H9 (cell line): ENCODE results near the gene ZNF385B. TPM values are rescaled to one million over a fixed set of nuclear protein-coding genes. Genes with fewer than 3 reads are reported as not detected.

Source experiments
- DNase-seq: peaks from one replicate; pipeline ENCODE4 v3.0.0-alpha.2; 2017
- H2AFZ ChIP-seq: one replicate; pipeline ENCODE4 v1.6.1; 2013; ENCODE audit warnings: mild to moderate bottlenecking, low read length, control low read depth, moderate library complexity
- H2AK5ac ChIP-seq: 2 replicates; pipeline ENCODE4 v1.6.1; 2013; ENCODE audit warnings: low read length, control low read depth, mixed read lengths; ENCODE audit not compliant: insufficient read length
- H2BK120ac ChIP-seq: one replicate; pipeline ENCODE4 v1.6.1; 2013; ENCODE audit warnings: low read depth, mild to moderate bottlenecking, low read length, control low read depth, inconsistent platforms; ENCODE audit not compliant: poor library complexity, severe bottlenecking
- H2BK12ac ChIP-seq: 2 replicates; pipeline ENCODE4 v1.6.1; 2013; ENCODE audit warnings: low read length, control low read depth, mixed read lengths, low read depth; ENCODE audit not compliant: insufficient read length
- H2BK15ac ChIP-seq: 2 replicates; pipeline ENCODE4 v1.6.1; 2013; ENCODE audit warnings: low read depth, low read length, control low read depth
- H2BK20ac ChIP-seq: one replicate; pipeline ENCODE4 v1.6.1; 2013; ENCODE audit warnings: low read depth, mild to moderate bottlenecking, low read length, control low read depth, inconsistent platforms; ENCODE audit not compliant: poor library complexity, severe bottlenecking
- H2BK5ac ChIP-seq: 2 replicates; pipeline ENCODE4 v1.6.1; 2013; ENCODE audit warnings: low read length, control low read depth, mixed read lengths; ENCODE audit not compliant: insufficient read length
- H3K14ac ChIP-seq: 2 replicates; pipeline ENCODE4 v1.6.1; 2013; ENCODE audit warnings: low read length, control low read depth; ENCODE audit not compliant: insufficient read depth
- H3K18ac ChIP-seq: 2 replicates; pipeline ENCODE4 v1.6.1; 2013; ENCODE audit warnings: low read depth, mild to moderate bottlenecking, mixed read lengths, low read length, control low read depth; ENCODE audit not compliant: insufficient read length
- H3K23ac ChIP-seq: 2 replicates; pipeline ENCODE4 v1.6.1; 2013; ENCODE audit warnings: low read length, control low read depth, mixed read lengths, low read depth; ENCODE audit not compliant: insufficient read length
- H3K23me2 ChIP-seq: 2 replicates; pipeline ENCODE4 v1.6.1; 2013; ENCODE audit warnings: low read depth, mild to moderate bottlenecking, mixed read lengths, low read length, control low read depth; ENCODE audit not compliant: insufficient read length, poor library complexity, severe bottlenecking
- H3K27ac ChIP-seq: 2 replicates; pipeline ENCODE4 v1.5.1; 2013; ENCODE audit warnings: low read length, control low read depth, mixed read lengths, low read depth; ENCODE audit not compliant: insufficient read length
- H3K27me3 ChIP-seq: 2 replicates; pipeline ENCODE4 v1.6.1; 2013; ENCODE audit warnings: low read length, control low read depth, inconsistent platforms; ENCODE audit not compliant: insufficient read depth
- H3K4ac ChIP-seq: 2 replicates; pipeline ENCODE4 v1.6.1; 2013; ENCODE audit warnings: low read depth, mild to moderate bottlenecking, control low read depth, inconsistent platforms, low read length, moderate library complexity
- H3K4me1 ChIP-seq: 2 replicates; pipeline ENCODE4 v1.6.1; 2013; ENCODE audit warnings: low read length, control low read depth, inconsistent platforms; ENCODE audit not compliant: insufficient read depth
- H3K4me2 ChIP-seq: 2 replicates; pipeline ENCODE4 v1.6.1; 2013; ENCODE audit warnings: low read length, control low read depth, mixed read lengths; ENCODE audit not compliant: insufficient read length, insufficient read depth
- H3K56ac ChIP-seq: 2 replicates; pipeline ENCODE4 v1.6.1; 2013; ENCODE audit warnings: low read depth, mild to moderate bottlenecking, mixed read lengths, low read length, control low read depth; ENCODE audit not compliant: insufficient read length
- H3K79me1 ChIP-seq: 2 replicates; pipeline ENCODE4 v1.6.1; 2013; ENCODE audit warnings: low read depth, mild to moderate bottlenecking, moderate library complexity, low read length, control low read depth, inconsistent platforms; ENCODE audit not compliant: insufficient read depth, poor library complexity, severe bottlenecking
- H3K79me2 ChIP-seq: 2 replicates; pipeline ENCODE4 v1.6.1; 2013; ENCODE audit warnings: low read length, control low read depth, inconsistent platforms; ENCODE audit not compliant: insufficient read depth
- H3K9ac ChIP-seq: 2 replicates; pipeline ENCODE4 v1.6.1; 2013; ENCODE audit warnings: low read length, control low read depth, mixed read lengths; ENCODE audit not compliant: insufficient read length; ENCODE audit errors: extremely low read depth
- H3K9me3 ChIP-seq: one replicate; pipeline ENCODE4 v1.6.1; 2013; ENCODE audit warnings: low read depth, low read length, inconsistent platforms; ENCODE audit not compliant: control insufficient read depth
- H3T11ph ChIP-seq: one replicate; pipeline ENCODE4 v1.6.1; 2013; ENCODE audit warnings: mild to moderate bottlenecking, low read length, control low read depth, inconsistent platforms
- H4K20me1 ChIP-seq: one replicate; pipeline ENCODE4 v1.6.1; 2013; ENCODE audit not compliant: control insufficient read depth, insufficient read length, insufficient read depth
- H4K5ac ChIP-seq: 2 replicates; pipeline ENCODE4 v1.6.1; 2013; ENCODE audit warnings: low read depth, mild to moderate bottlenecking, mixed read lengths, low read length, control low read depth; ENCODE audit not compliant: insufficient read length
- H4K8ac ChIP-seq: replicated peaks from 2 replicates; pipeline ENCODE4 v1.6.1; 2013; ENCODE audit warnings: low read length, control low read depth, mixed read lengths, low read depth; ENCODE audit not compliant: insufficient read length
- H4K91ac ChIP-seq: 2 replicates; pipeline ENCODE4 v1.6.1; 2013; ENCODE audit warnings: low read depth, mild to moderate bottlenecking, moderate library complexity, mixed read lengths, low read length, control low read depth; ENCODE audit not compliant: insufficient read length
- H3K27ac Mint-ChIP-seq, 3 experiments: 2 replicates in 2 of 3; 3 replicates in 1 of 3; pipeline ENCODE4 v1.8.0; 2020 to 2021; ENCODE audit warnings: mixed read lengths in 3 of 3, mild to moderate bottlenecking in 1 of 3, moderate library complexity in 1 of 3
- H3K27me3 Mint-ChIP-seq: 2 replicates; pipeline ENCODE4 v1.8.0; 2021; ENCODE audit warnings: low read depth, mild to moderate bottlenecking, moderate library complexity, mixed read lengths
- H3K36me3 Mint-ChIP-seq, 3 experiments: 2 replicates in 2 of 3; 3 replicates in 1 of 3; pipeline ENCODE4 v1.8.0; 2020 to 2021; ENCODE audit warnings: low read depth in 3 of 3, mixed read lengths in 3 of 3; ENCODE audit not compliant: insufficient read depth in 1 of 3
- H3K4me1 Mint-ChIP-seq, 2 experiments: 2 replicates each; pipeline ENCODE4 v1.8.0; 2020; ENCODE audit warnings: mixed read lengths in 2 of 2
- H3K4me3 Mint-ChIP-seq, 2 experiments: 2 replicates in 1 of 2; 3 replicates in 1 of 2; pipeline ENCODE4 v1.8.0; 2020 to 2021; ENCODE audit warnings: mild to moderate bottlenecking in 2 of 2, mixed read lengths in 2 of 2, moderate library complexity in 1 of 2
- H3K9me3 Mint-ChIP-seq, 2 experiments: 2 replicates in 1 of 2; 3 replicates in 1 of 2; pipeline ENCODE4 v1.8.0; 2020; ENCODE audit warnings: mild to moderate bottlenecking in 2 of 2, mixed read lengths in 2 of 2, moderate library complexity in 1 of 2
- WGBS: extraction: QIAGEN DNeasy Blood & Tissue Kit; methylation state at CpG from one replicate; pipeline ENCODE4 v1.1.7; 2013; ENCODE audit warnings: missing lambda C conversion rate, low lambda C conversion rate, mixed read lengths; ENCODE audit not compliant: insufficient read length; ENCODE audit errors: extremely low coverage; 5-methylcytosine and 5-hydroxymethylcytosine counted together
- total RNA-seq: library from RNA; stranded (reverse); gene quantifications from 2 replicates; pipeline ENCODE4 v1.2.1, GENCODE V29; 2021
- TF ChIP-seq, protein P1 (sequence below): fragments of 200-600 bp; sonication (generic); conservative IDR thresholded peaks from 3 replicates; pipeline ENCODE4 v1.8.0; 2021; ENCODE audit warnings: antibody characterized with exemption, mild to moderate bottlenecking

ZNF385B gene
- total RNA-seq, 1 experiment from 2014 or later = 2.1 TPM

DNA sequence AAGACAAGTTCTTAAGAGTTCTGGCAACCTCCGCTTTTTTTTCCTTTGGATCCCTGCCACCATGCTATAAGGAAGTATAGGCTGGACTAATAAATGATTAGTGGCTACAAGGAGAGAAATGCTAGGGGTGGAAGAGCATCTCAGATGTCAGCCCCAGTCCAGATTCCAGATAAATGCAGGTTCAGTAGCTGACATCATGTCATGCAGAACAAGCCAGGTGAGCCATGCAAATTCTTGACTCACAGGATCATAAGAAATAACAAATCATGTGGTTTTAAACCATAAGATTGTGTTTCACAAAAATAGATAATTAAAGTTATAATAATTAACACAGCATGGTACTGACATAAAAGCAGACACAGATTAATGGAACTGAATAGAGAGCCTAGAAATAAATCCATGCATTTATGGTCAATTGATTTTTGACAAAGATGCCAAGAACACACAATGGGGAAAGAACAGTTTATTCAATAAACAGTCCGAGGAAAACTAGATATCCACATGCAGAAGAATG, 443.9 kb downstream of the ZNF385B start:
- Histone ChIP-seq H4K91ac (no peak overlapping the region), H4K8ac (no peak overlapping the region), H3K4me2 (no peak overlapping the region), H3K18ac (no peak overlapping the region), H4K5ac (no peak overlapping the region), H3K4me1 (no peaks in the 10 kb centered on the region), H3K79me1 (no peaks in the 10 kb centered on the region), H2BK15ac (no peak overlapping the region), H2BK12ac (no peak overlapping the region), H3T11ph (no peak overlapping the region), H3K14ac (no peak overlapping the region), H2BK20ac (no peak overlapping the region), H3K23ac (no peak overlapping the region), H3K9ac (no peak overlapping the region), H2BK120ac (no peak overlapping the region), H3K4ac (no peak overlapping the region), H3K27me3 (no peaks in the 10 kb centered on the region), H3K27ac (no peak overlapping the region), H4K20me1 (no peaks in the 10 kb centered on the region), H3K9me3 (no peaks in the 10 kb centered on the region), H3K79me2 (no peaks in the 10 kb centered on the region), H2BK5ac (no peak overlapping the region), H3K56ac (no peak overlapping the region), H3K23me2 (no peaks in the 10 kb centered on the region), H2AFZ (no peak overlapping the region), H2AK5ac (no peak overlapping the region)
- Mint-ChIP-seq H3K27me3 (no peaks in the 10 kb centered on the region), H3K4me3 (no peak overlapping the region), H3K4me1 (no peaks in the 10 kb centered on the region), H3K36me3 (no peaks in the 10 kb centered on the region), H3K27ac (no peak overlapping the region), H3K9me3 (peaks cover 2 to 4% of the 10 kb centered on the region in 2 experiments; a peak in 3 of 5 replicates)
- TF ChIP-seq, protein P1, sequence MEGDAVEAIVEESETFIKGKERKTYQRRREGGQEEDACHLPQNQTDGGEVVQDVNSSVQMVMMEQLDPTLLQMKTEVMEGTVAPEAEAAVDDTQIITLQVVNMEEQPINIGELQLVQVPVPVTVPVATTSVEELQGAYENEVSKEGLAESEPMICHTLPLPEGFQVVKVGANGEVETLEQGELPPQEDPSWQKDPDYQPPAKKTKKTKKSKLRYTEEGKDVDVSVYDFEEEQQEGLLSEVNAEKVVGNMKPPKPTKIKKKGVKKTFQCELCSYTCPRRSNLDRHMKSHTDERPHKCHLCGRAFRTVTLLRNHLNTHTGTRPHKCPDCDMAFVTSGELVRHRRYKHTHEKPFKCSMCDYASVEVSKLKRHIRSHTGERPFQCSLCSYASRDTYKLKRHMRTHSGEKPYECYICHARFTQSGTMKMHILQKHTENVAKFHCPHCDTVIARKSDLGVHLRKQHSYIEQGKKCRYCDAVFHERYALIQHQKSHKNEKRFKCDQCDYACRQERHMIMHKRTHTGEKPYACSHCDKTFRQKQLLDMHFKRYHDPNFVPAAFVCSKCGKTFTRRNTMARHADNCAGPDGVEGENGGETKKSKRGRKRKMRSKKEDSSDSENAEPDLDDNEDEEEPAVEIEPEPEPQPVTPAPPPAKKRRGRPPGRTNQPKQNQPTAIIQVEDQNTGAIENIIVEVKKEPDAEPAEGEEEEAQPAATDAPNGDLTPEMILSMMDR = no peak
- WGBS = no CpG with 5 or more reads among the region's 2 CpGs
- no peak for DNase-seq
